GM18951 (cell line): ENCODE results near the gene CBFA2T2.

ENCODE experiments used
- POLR2A ChIP-seq: IDR thresholded peaks from 4 replicates; pipeline ENCODE4 v1.6.1; 2011; ENCODE audit warnings: mild to moderate bottlenecking; ENCODE audit not compliant: insufficient read length, insufficient read depth; ENCODE audit errors: extremely low read depth
- in situ Hi-C: fragments of 300-500 bp; cut with MboI; formaldehyde crosslinking; loops from one replicate; pipeline ENCODE4 v1.12.0; 2022; ENCODE audit warnings: low sequenced_read_pairs, mixed read lengths, inconsistent platforms; ENCODE audit not compliant: unreplicated experiment

Gene CBFA2T2

DNA sequence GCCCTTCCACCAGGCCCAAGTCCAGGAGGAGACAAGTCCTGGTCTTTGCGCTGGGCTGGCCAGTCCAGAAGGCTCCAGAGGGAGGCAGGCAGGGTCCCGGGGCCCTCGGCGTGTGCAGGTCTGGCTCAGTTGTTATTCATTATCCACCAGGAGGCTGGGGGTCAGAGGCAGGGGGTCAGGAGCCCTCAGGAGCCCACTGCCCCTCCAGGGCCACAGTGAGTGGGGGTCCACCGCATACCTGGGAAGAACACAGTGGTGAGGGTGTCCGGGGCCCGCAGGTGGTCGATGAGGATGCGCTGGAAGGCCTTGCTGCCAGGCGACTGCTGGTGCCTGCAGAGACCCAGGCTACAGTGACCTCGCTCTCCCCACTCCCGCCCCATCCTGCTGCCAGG, 167.8 kb downstream of the CBFA2T2 start:
- in situ Hi-C loops = no loop called here
- TF ChIP-seq POLR2A = no peak

DNA sequence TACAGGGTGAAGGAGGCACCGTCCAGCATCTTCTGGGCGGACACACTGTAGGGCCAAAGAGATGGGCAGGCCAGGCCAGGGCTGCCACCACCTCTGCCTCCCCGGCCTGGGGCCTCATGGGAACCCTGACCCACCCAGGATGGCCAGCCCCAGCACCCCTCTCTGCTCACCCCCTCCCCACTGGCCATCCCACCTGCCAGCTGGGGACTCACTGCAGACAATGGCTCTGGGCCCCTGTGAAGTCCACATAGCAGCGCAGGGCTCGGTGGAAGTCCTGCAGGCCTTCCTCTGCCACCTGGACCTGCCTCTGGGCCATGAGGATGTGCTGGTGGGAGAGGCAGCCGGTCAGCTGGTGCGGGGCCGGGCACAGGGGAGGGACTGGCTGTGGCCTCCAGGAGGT, 168.6 kb downstream of the CBFA2T2 start:
- no peak for TF ChIP-seq POLR2A
- in situ Hi-C loops = no loop called here

DNA sequence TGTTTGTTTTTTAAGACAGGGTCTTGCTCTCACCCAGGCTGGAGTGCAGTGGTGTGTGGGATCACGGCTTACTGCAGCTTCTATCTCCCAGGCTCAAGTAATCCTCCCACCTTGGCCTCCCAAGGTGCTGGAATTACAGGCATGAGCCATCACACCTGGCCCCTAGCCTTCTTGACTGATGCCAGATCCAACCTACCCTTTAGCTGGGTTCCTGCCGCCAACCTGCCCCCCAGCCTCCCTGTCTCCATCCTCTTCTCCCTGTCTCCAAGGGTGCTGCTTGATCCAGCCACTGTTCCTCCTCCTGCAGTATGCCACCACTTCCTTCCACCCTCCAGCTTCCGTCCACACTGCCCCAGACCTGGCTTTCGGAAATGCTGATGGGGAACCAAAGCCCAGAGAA, 169.0 kb downstream of the CBFA2T2 start:
- no peak for TF ChIP-seq POLR2A
- in situ Hi-C loops = no loop called here

DNA sequence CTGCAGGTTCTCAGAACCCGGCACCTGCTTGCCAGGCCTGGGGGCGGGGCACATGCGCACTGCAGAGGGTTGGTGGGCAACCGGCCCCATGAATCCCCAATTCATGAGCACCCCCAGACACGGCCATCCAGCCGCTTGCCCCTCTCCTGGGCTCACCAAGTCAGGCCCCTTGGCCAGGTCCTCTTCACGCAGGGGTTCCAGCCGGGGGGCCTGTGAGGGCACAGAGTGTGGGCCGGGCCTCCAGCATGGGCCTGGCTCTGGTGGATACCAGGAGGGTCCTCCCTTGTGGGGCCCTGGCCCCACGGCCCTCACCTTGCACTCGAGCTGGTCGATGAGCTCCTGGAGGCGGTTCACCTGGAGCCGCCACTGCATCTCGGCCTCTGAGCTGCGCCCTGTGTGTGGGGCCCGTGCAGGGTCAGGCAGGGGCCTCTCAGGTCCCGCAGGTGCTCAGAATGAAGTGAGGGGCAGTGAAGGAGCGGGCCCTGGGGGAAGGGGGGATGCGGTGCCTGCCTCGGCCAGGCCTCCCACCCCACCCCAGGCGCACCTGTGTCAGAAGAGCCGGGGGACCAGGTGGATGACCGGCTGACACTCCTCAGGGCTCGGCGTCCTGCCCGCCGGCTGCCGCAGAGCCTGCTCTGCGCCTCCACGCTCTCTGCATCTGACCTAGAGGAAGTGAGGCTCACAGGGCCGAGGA, 169.6 kb downstream of the CBFA2T2 start:
- in situ Hi-C loops = loop anchor here (10.0 kb wide), 1 partner anchor 205 kb away; no protein-coding TSS in a partner anchor

DNA sequence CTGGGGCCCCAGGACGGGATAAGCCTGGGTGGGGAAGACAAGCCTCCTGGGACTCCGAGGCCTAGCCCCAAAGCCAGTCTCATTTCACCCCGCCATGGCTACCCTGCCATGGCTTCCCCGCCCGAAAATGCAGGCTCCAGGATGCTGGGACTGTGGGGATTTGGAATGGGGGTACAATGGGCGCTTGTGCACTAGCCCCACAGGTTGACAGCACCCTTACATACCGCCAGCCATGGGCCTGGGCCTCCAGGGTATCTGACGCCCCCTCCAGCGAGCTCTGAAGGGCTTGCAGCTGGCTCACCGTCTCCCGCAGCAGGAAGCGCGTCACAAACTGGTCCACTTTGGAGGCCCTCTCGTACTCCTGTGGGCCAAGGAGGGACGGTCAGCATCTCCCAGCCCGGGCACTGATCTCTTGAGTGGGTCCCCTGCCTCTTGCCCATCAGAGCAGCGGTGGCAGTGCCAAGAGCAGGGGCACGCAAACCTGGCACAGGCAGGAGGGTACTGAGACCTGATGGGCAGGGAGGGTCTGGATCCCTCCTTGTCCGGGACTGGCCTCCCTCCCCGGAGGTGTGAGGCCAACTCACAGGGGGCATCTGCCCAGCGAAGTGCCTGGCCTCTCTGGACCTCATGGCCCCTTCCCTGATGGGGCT, 170.3 kb downstream of the CBFA2T2 start:
- in situ Hi-C loops = loop anchor here (10.0 kb wide), 1 partner anchor 205 kb away; no protein-coding TSS in a partner anchor
- no peak for TF ChIP-seq POLR2A

More for the DNA sequence above, 169.6 kb downstream of the CBFA2T2 start:
- no peak for TF ChIP-seq POLR2A

DNA sequence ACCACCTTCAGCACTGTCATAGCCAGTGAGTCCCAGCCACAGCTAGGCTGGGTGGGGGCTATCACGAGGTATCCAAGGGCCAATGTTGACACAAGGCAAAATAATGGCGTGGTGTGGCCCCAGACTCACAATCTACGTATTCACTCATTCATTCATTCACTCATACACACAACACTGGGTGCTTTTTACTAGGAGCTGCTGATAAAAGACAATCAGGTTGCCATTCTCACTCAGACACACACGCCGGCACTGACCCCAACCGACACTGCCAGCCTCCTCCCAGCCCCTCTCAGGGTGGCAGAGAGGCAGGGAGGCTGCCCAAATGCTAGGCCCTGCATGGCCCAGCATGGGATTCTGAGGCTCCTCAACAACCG, 170.8 kb downstream of the CBFA2T2 start:
- in situ Hi-C loops = loop anchor here (10.0 kb wide), 1 partner anchor 206 kb away; no protein-coding TSS in a partner anchor
- no peak for TF ChIP-seq POLR2A

DNA sequence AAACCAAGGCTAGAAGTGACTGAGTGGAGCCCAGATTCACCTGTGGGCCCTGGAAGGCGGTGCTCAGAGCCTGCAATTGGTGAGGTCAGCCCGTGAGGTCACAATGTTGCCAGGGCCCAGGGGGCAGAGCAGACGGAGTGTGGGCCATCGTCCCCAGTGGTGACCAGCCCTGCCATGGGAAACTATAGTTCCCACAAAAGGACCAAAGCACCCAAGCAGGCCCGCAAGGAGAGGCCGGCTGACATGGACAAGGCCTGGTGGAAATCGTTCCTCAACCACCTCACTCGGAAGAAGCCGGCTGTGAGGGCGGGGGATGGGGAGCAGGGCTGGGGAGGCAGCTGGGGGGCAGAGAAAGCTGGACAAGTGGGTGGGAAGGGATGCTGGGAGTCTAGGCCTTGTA, 172.3 kb downstream of the CBFA2T2 start, which contains the start of gene C20orf144:
Gene C20orf144 (plus strand): TSS at position 156 of the 400 bp plus-strand sequence. CDS start 19 bp downstream, at position 175.
- no peak for TF ChIP-seq POLR2A
- in situ Hi-C loops = loop anchor here (10.0 kb wide), 1 partner anchor 207 kb away; no protein-coding TSS in a partner anchor

DNA sequence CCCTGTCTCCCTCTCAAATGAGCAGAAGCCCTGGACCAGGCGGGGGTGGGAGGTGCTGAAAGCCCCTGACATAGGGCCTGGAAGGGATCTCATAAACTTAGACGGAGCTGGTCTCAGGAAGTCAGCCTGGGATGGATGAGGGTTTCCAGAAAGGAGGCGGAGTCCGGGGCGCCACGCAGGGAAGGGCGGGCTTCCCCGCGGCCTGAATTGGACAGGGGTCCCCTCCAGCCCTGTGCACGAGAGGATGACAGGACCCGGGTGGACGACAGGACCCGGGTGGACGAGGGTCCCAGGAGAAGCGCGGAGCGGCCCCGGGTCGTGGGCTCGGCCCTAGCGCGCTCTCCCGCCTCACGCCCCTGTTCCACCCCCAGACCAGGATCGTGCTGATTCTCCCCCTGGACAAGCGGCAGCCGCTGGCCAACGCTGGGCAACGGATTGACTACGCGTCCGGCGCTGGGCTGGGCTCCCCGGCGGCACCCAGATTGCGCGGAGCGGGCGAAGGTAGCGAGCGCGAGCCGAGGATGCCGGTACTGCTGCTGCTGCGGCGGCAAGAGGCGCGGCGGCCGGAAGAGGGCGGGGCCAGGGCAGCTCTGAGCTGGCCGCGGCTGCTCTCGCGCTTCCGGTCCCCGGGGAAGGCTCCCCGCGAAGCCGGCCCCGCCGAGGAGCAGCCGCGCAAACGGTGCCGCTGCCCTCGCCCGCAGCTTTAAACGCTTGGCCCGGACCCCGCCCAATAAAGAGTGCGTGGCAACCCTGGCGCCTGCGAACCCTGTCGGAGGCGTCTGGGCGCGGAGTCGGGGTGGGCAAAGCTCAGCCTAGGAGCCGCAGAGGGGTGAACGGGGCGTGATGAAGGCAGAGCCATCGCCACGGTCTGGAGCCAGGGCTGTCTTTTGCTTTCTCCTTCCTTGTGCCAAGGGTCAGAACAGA, 173.5 kb downstream of the CBFA2T2 start:
- in situ Hi-C loops = loop anchor here (10.0 kb wide), 1 partner anchor 209 kb away; no protein-coding TSS in a partner anchor
- TF ChIP-seq POLR2A = peak; percentile 96

DNA sequence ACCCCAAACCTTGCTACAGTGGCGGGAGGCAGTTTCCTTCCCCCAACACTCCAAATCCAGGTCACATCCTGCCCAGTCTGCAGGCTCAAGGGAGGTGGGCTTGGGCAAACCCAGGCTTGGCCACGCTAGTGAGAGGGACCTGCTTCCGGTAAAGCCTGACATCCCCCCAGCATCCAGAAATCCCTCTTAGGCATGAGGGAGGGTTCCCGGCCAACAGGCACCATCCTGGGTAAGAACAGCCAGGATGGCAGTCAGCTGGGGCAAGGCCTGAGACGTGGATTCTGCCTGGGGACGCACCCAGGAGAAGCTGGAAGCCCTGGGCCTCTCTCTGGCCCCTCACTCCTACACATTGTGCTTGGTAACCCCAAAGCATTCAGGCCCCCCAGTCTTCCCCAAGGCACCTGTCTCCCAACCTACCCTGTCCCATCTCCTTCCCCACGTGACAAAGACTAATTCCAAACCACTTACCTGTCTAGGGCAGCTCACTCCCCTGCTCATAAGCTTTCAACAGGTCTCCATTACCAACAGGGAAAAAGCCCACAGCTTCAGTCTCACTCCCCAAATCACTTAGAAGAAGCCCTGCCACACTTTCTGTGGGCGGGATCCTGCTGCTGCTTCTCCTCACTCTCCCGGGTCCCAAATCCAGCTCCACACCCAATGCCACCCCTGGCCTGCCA, 174.3 kb downstream of the CBFA2T2 start:
- in situ Hi-C loops = loop anchor here (10.0 kb wide), 1 partner anchor 209 kb away; no protein-coding TSS in a partner anchor
- no peak for TF ChIP-seq POLR2A

DNA sequence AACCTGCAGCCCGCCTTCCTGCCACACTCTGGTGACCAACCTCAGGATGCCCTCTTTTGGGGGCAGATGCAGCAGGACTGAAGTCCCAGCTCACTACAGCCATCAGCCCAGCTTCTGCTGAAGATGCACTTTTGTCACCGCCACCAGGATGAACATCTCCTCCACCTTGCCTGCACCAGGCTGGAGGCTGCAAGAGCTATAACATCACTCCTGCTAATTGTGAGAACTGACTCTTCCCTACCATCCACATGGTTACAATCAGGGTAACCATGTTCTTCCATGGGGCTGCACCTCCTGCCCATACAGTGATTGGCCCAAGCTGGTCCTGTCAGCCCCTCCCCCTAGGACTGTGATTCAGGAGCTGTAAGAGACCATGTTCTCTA, 174.9 kb downstream of the CBFA2T2 start:
- TF ChIP-seq POLR2A = no peak
- in situ Hi-C loops = loop anchor here (10.0 kb wide), 1 partner anchor 210 kb away; no protein-coding TSS in a partner anchor

DNA sequence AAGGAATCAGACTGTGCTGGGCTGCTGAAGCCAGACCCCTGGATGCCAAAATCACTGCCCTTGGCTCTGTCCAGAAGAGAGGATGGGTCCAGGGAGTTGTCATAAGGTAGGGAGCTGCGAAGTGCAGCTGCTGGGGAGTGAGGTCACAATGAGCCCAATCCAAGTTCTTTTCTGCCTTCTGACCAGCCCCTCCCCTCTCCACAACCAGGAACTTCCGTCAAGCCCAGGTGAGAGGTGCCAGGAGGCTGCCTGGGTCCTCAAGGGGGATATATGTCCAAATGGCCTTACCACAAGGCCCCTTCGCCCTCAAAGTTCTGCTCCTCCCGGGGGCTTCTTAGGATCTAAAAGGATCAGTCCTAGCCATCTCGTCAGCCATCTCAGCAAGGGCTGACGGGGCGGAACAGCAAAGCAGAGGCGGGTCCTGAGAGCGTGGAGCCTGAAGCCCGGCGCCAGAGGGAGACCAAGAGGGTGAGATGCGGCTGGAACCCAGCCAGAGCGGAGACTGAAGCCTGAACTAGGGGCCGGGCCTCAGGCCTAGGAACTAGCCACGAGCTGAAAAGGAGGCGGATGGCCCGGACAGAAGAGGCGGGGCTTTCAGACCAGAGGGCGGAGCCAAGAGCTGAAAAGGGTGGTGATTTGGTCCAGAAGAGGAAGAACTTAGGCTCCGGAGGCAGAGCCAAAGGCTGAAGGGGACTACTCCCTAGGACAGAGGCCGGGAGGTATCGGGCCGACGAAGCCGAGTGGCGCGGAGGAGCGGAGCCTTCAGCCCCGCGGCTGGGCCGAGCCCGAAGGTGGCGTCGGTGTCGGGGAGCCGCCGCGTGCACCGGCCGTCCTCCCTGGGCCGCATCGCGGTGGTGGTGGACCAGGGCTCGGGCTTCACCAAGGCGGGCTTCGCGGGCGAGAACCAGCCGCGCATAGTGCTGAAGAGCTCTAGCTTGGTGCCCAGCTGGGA, 176.7 kb downstream of the CBFA2T2 start, which contains the start of gene ACTL10:
Gene ACTL10 (plus strand): TSS at position 651 of the 952 bp plus-strand sequence. CDS start 555 bp downstream, outside the sequence.
- in situ Hi-C loops = loop anchor here (10.0 kb wide), 1 partner anchor 212 kb away; no protein-coding TSS in a partner anchor
- peak; percentile 90 for TF ChIP-seq POLR2A

DNA sequence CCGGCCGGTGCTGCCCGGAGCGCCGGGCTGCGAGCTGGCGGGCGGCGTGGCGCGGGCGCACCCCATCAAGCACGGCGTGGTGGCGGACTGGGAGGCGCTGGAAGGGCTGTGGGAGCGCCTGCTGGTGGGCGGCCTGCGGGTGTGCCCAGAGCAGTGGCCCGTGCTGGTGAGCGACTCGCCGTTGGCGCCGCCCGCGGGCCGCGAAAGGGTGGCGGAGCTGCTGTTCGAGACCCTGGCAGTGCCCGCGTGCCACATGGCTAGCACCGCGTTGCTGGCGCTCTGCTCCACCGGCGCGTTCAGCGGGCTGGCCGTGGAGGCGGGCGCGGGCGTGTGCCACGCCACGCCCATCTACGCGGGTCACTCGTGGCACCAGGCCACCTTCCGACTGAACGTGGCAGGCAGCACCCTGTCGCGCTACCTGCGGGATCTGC, 177.4 kb downstream of the CBFA2T2 start:
- TF ChIP-seq POLR2A = no peak
- in situ Hi-C loops = loop anchor here (10.0 kb wide), 1 partner anchor 212 kb away; no protein-coding TSS in a partner anchor
